Amygdala (tissue), 56 donors: ENCODE results near the gene MIAT.
"Not testable (repeated sequence)": the region's sequence is repeated elsewhere in the genome, so short reads cannot be mapped to it uniquely, and the experiment has no call there.

Source experiments
- DNase-seq, 56 donors: peaks; one replicate each; lab custom pipeline; 2025; lab: John Stamatoyannopoulos, UW

Gene MIAT

GRCh38 chr22:26656891-26657851, at the start of gene MIAT:
TSS of gene MIAT (plus strand) at chr22:26657588.
- peak in 43 of 56 donors; percentile 8 to 79 (median 51) for DNase-seq

- no peak for DNase-seq
Measured at GRCh38 chr22:26608129-26608528, 49.3 kb upstream of the MIAT start.

- DNase-seq, result no peak
Measured at GRCh38 chr22:26609287-26609686, 48.1 kb upstream of the MIAT start.

- peak in 32 of 56 donors; percentile 6 to 64 (median 26) for DNase-seq
Measured at GRCh38 chr22:26610072-26610958, 47.1 kb upstream of the MIAT start.

DNA sequence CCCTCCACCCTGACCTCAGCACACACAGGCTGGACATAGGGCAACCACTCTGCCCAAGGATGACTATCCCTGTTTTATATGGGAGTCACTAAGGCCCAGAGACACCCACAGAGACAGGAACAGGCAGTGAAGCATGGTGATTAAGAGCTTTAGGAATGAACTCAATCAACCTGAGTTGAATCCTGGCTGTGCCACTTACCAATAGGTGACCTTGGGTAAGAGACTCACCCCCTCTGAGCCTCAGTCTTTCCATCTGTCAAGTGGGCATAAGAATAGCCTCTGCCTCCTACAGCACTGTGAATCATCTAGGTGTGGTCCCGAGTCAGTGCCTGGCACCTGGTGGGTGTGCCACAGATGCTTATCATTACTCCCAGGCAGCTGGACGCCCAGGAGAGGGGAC, 46.4 kb upstream of the MIAT start:
- DNase-seq, result no peak

GRCh38 chr22:26612652-26613051, 44.7 kb upstream of the MIAT start:
- DNase-seq, result no peak

- not testable (repeated sequence) for DNase-seq
Measured at GRCh38 chr22:26613753-26614152, 43.6 kb upstream of the MIAT start.

GRCh38 chr22:26614322-26614721, 43.1 kb upstream of the MIAT start:
- no peak for DNase-seq

GRCh38 chr22:26615149-26615548, 42.2 kb upstream of the MIAT start:
- DNase-seq, result no peak

DNA sequence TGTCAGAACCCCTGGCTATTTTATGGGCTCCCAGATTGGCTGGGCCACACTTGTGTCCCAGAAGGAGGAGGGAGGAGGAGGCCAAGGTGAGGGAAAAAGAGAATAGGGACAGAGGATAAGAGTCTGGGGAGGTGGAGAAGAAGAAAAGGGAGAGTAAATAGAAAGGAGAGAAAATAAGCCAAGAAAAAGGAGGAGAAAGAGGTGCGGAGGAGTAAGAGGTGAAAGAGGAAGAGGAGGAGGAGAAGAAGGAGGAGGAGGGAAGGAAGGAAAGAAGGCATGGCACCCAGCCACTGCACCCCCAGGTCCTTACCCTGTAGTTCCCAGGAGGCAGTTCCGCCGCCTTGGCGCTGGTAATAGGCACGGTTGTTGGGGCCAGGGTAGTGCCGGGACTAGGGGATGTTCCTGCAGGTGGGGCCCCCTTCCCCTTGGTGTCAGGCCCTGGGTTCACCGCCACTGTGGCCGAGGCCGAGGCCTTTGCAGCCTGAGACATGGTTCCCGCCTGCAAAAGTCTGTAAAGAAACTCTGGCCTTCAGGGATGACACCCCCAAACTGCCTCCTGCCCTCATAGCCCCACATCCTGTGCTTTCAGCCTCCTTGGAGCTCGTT, 41.5 kb upstream of the MIAT start:
- DNase-seq, result no peak

GRCh38 chr22:26616650-26617049, 40.7 kb upstream of the MIAT start:
- DNase-seq, result no peak

DNA sequence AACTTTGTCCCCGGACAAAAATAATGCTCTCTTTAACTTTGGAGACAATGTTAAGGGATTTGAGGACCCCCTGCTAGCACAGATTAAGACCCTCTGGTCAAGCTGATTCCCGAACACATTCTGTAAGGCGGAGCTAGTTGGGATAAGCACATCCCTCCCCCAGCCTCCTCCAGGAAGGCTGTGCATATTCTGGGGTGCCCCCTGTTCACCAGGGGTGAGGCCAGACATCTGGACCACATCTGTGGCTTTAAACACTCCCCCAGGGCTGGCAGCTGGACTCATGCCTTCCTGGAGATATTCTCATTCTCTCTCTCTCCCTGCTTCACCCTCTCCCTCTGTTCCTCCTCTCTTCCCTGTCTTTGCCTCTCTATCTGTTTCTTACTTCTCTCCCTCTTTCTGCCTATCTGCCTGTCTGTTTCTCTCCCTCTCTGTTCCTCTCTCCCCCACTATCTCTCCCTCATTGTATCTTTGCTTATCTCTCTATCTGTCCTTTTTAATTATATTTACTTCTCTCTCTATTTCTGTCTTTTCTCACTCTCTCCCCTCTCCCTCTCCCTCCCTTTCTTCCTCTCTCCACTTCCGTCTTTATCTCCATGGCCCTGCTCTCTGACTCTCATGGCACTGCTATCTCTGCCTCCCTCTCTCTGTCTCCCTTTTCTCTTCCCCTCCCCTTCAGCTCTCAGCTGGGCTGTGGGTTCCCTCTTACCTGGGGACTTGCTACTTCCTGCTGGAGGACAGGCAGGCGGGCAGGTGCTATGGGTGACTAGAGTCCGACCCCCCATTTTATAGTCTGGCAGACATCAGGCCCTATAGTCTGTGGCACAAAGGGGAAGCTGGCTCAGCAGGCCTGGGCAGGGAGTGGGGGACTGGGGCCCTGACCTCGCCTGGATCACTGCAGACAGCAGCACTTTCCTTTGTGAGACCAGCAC, 39.9 kb upstream of the MIAT start, which contains the start of gene CRYBB1:
TSS of gene CRYBB1 (minus strand) at position 757 of the 929 bp plus-strand sequence. CDS start 1,708 bp downstream, outside the sequence.
- DNase-seq, result peak in 17 of 56 donors; percentile 1 to 26 (median 9)

GRCh38 chr22:26618455-26618854, 38.9 kb upstream of the MIAT start:
- no peak for DNase-seq

GRCh38 chr22:26619510-26619909, 37.9 kb upstream of the MIAT start:
- DNase-seq, result peak in 1 of 56 donors; percentile 24

DNA sequence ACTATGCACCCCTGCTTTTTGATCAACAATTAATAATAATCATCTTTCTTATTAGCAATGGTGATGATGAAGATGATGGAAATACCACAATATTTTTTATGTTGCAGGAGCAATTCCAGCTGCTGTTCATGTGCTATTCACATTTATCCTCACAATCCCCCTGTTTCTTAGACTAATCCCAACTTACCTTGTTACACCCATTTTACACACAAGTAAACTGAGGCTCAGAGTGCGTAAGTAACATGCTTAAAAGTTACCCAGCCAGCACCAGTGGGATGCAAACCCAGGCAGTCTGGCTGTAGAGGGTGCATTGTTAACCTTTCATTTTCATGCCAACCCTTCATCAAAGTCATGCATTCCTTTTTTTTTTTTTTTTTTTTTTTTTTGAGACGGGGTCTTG, 37.2 kb upstream of the MIAT start:
- no peak for DNase-seq

DNA sequence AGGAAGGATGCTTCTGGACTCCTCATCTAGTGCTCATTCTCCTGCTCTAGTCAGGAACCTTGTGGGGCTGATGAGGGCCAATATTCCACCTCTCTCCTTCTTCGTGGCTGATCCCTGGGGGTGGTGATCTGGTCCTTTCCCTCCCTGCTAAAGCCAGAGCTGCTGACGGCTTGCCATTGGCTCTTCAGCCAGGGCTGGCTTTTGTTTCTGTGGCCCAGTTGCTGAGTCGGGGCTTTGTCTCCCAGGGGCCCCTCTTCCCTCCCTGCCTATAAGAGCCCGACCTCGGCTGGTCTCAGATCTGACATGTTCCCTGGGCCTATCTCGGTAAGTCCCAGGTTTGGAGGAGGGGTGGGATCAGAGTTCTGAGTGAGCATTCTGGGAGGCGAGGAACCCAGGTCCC, 35.7 kb upstream of the MIAT start, which contains the start of gene CRYBA4:
TSS of gene CRYBA4 (plus strand) at position 301 of the 400 bp plus-strand sequence. CDS start 634 bp downstream, outside the sequence.
- no peak for DNase-seq

GRCh38 chr22:26623984-26624383, 33.4 kb upstream of the MIAT start:
- no peak for DNase-seq

GRCh38 chr22:26624803-26625202, 32.6 kb upstream of the MIAT start:
- no peak for DNase-seq
